Uterus (tissue), 2 donors: ENCODE results near the gene GDI1.

Experiments used
- POLR2A ChIP-seq, 2 donors: fragments of 450-650 bp; IDR thresholded peaks; one replicate each; pipeline ENCODE4 v1.6.1; 2016; ENCODE audit warnings: antibody characterized with exemption in 2 of 2, mild to moderate bottlenecking in 1 of 2, moderate library complexity in 1 of 2
- TF ChIP-seq, protein P1 (sequence below), 4 experiments: fragments of 200-600 bp in 2 of 4; fragments of 450-650 bp in 2 of 4; sonication (generic) in 2 of 4; IDR thresholded peaks; one replicate each; pipeline ENCODE4 v1.5.1; 2016 to 2019; ENCODE audit warnings: antibody characterized with exemption in 4 of 4, mild to moderate bottlenecking in 2 of 4, moderate library complexity in 1 of 4

GRCh38 chrX:154441564-154441963 is 4.6 kb downstream of the GDI1 start:
- TF ChIP-seq, protein P1, sequence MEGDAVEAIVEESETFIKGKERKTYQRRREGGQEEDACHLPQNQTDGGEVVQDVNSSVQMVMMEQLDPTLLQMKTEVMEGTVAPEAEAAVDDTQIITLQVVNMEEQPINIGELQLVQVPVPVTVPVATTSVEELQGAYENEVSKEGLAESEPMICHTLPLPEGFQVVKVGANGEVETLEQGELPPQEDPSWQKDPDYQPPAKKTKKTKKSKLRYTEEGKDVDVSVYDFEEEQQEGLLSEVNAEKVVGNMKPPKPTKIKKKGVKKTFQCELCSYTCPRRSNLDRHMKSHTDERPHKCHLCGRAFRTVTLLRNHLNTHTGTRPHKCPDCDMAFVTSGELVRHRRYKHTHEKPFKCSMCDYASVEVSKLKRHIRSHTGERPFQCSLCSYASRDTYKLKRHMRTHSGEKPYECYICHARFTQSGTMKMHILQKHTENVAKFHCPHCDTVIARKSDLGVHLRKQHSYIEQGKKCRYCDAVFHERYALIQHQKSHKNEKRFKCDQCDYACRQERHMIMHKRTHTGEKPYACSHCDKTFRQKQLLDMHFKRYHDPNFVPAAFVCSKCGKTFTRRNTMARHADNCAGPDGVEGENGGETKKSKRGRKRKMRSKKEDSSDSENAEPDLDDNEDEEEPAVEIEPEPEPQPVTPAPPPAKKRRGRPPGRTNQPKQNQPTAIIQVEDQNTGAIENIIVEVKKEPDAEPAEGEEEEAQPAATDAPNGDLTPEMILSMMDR (IDR thresholded peaks at IDR 0.05): no peak
- no peak for TF ChIP-seq POLR2A (IDR thresholded peaks at IDR 0.05)
